ENCODE results near the gene SENP7. TPM values are rescaled to one million over a fixed set of nuclear protein-coding genes. Genes with fewer than 3 reads are reported as not detected.
"Not testable (repeated sequence)": the region's sequence is repeated elsewhere in the genome, so short reads cannot be mapped to it uniquely, and the experiment has no call there.

SENP7 gene
- total RNA-seq, 2 donors from 2014 or later = 18.9 to 34.4 TPM

DNA sequence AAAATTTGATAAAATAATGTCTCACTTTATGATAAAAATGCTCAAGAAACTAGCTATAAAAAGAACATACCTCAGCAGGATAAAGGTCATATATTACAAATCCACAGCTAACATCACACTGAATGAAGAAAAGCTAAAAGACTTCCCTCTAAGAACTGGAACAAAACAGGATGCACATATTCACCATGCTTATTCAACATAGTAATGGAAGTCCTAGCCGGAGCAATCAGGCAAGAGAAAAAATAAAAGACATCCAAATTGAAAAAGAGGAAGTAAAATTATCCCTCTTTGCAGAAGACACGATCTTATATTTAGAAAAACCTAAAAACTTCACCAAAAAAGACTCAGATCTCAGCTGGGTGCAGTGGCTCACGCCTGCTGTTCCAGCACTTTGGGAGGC lies 34.0 kb downstream of the SENP7 start:
- Mint-ChIP-seq H3K36me3 (peaks cover 19 to 40% of the 10 kb centered on the region in 2 donors), H3K27ac (peak overlapping the region in 1 of 2 donors; percentile 1), H3K9me3 (peaks cover 7 to 18% of the 10 kb centered on the region in 2 donors)
- DNase-seq (ENCODE audit: low spot score in 2 of 2) (no peak), ATAC-seq (no peak)

DNA sequence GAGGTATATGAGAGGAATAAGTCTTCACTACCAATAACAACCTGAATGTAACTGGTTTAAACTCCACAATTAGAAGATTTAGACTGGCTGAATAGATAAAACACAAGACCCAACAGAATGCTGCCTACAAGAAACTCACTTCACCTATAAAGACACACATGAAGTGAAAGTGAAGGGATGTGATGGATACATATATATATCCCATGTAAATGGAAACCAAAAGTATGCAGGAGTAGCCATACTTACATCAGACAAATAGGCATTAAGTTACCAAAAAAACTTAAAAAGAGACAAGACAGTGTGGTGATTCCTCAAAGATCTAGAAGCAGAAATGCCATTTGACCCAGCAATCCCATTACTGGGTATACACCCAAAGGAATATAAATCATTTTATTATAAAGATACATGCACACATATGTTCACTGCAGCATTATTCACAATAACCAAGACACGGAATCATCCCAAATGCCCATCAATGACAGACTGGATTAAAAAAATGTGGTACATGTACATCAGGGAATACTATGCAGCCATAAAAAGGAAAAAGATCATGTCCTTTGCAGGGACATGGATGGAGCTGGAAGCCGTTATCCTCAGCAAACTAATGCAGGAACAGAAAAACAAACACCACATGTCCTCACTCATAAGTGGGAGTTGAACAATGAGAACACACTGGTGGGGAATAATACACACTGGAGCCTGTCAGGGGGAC lies 38.0 kb downstream of the SENP7 start:
- not testable (repeated sequence) for ATAC-seq; DNase-seq (ENCODE audit: low spot score in 2 of 2); H3K27ac Mint-ChIP-seq
- Mint-ChIP-seq H3K36me3 (peaks cover 23 to 44% of the 10 kb centered on the region in 2 donors), H3K9me3 (peaks cover 4 to 20% of the 10 kb centered on the region in 2 donors)

- not testable (repeated sequence) for ATAC-seq; DNase-seq (ENCODE audit: low spot score in 2 of 2)
- Mint-ChIP-seq H3K27ac (peak overlapping the region in 1 of 2 donors; percentile 4), H3K36me3 (peaks cover 21 to 31% of the 10 kb centered on the region in 2 donors), H3K9me3 (peaks cover 11 to 21% of the 10 kb centered on the region in 2 donors)
These were observed 44.3 kb downstream of the SENP7 start for GRCh38 chr3:101468676-101469075.

- not testable (repeated sequence) for ATAC-seq; DNase-seq (ENCODE audit: low spot score in 2 of 2)
- Mint-ChIP-seq H3K9me3 (peaks cover 11 to 21% of the 10 kb centered on the region in 2 donors), H3K36me3 (peaks cover 21 to 31% of the 10 kb centered on the region in 2 donors), H3K27ac (peak overlapping the region; percentile 77 to 84)
These were observed 45.7 kb downstream of the SENP7 start for GRCh38 chr3:101467310-101467663.

- DNase-seq (ENCODE audit: low spot score in 2 of 2) = peak; percentile 65 to 73
- Mint-ChIP-seq H3K9me3 (peaks cover 11 to 21% of the 10 kb centered on the region in 2 donors), H3K27ac (peak overlapping the region; percentile 77 to 84), H3K36me3 (peaks cover 21 to 32% of the 10 kb centered on the region in 2 donors)
- ATAC-seq = peak; percentile 69 to 89
These were observed 46.3 kb downstream of the SENP7 start for GRCh38 chr3:101466465-101467309.

- Mint-ChIP-seq H3K9me3 (peaks cover 11 to 13% of the 10 kb centered on the region in 2 donors), H3K36me3 (peaks cover 12 to 33% of the 10 kb centered on the region in 2 donors), H3K27ac (no peak overlapping the region)
- no peak for ATAC-seq
- DNase-seq (ENCODE audit: low spot score in 2 of 2) = no peak
These were observed 48.8 kb downstream of the SENP7 start for GRCh38 chr3:101464235-101464634.

DNA sequence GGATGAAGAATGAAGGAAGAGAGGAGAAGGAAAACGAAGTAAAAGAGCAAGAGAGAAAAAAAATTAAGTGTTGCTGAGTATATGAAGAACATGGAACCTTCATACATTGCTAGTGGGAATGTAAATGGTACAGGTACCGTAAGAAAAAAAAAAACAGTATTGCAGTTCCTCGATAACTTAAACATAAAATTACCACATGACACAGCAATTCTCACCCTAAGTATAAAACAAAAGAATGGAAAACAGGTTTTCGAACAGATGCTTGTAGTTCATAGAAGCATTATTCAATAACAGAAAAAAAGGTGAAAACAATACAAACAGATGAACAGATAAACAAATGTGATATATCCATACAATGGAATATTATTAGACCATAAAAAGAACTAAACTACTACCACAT lies 51.6 kb downstream of the SENP7 start:
- Mint-ChIP-seq H3K36me3 (peaks cover 5 to 15% of the 10 kb centered on the region in 2 donors), H3K27ac (no peak overlapping the region), H3K9me3 (peaks cover 0 to 4% of the 10 kb centered on the region in 2 donors)
- DNase-seq (ENCODE audit: low spot score in 2 of 2) (no peak), ATAC-seq (no peak)

GRCh38 chr3:101458387-101458786 lies 54.6 kb downstream of the SENP7 start:
- peaks cover 0 to 4% of the 10 kb centered on the region in 2 donors for H3K9me3 Mint-ChIP-seq
- H3K36me3 Mint-ChIP-seq = peaks cover 5 to 22% of the 10 kb centered on the region in 2 donors
- no peak for DNase-seq (ENCODE audit: low spot score in 2 of 2)
- H3K27ac Mint-ChIP-seq = no peak overlapping the region
- ATAC-seq = no peak

DNA sequence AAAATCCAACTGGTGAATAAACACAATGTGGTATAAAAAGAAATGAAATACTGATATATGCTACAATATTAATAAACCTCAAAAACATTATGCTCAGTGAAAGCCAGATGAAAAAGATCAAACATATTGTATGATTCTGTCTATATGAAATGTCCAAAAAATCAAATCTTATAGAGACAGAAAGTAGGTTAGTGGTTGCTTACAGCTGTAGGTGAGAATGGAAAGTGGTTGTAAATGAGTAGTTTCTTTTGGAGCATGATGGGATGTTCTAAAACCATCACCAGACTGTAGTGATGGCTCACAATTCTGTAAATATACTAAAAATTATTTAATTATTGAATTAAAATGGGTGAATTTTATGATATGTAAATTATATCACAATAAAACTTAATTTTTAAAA lies 58.4 kb downstream of the SENP7 start:
- DNase-seq (ENCODE audit: low spot score in 2 of 2) (no peak), ATAC-seq (peak in 1 of 2 donors; percentile 60)
- Mint-ChIP-seq H3K36me3 (peaks cover 7 to 15% of the 10 kb centered on the region in 2 donors), H3K27ac (no peak overlapping the region), H3K9me3 (peaks cover 6 to 7% of the 10 kb centered on the region in 2 donors)

GRCh38 chr3:101453961-101454360 lies 59.1 kb downstream of the SENP7 start:
- DNase-seq (ENCODE audit: low spot score in 2 of 2) = no peak
- Mint-ChIP-seq H3K27ac (no peak overlapping the region), H3K36me3 (peaks cover 9 to 18% of the 10 kb centered on the region in 2 donors), H3K9me3 (peaks cover 7 to 9% of the 10 kb centered on the region in 2 donors)
- no peak for ATAC-seq

GRCh38 chr3:101438641-101439040 lies 74.4 kb downstream of the SENP7 start:
- not testable (repeated sequence) for ATAC-seq, H3K27ac Mint-ChIP-seq

DNA sequence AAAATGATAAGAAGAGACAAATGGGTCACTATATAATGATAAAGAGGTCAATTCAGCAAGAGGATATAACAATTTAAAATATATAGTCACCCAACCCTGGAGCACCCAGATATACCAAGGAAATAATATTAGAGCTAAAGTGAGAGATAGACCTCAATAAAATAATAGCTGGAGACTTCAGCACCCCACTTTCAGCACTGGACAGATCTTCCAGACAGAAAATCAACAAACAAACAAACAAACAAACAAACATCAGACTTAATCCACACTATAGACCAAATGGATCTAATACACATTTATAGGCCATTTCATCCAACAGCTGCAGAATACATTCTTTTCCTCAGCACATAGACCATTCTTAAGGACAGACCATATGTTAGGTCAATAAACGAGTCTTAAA lies 79.4 kb downstream of the SENP7 start:
- Mint-ChIP-seq H3K9me3 (peaks cover 21 to 24% of the 10 kb centered on the region in 2 donors), H3K36me3 (peaks cover 18 to 28% of the 10 kb centered on the region in 2 donors), H3K27ac (no peak overlapping the region)
- no peak for DNase-seq (ENCODE audit: low spot score in 2 of 2)
- ATAC-seq = no peak

More at GRCh38 chr3:101438641-101439040, 74.4 kb downstream of the SENP7 start:
- Mint-ChIP-seq H3K9me3 (peaks cover 8 to 15% of the 10 kb centered on the region in 2 donors), H3K36me3 (peaks cover 16 to 19% of the 10 kb centered on the region in 2 donors)
- not testable (repeated sequence) for DNase-seq (ENCODE audit: low spot score in 2 of 2)

DNA sequence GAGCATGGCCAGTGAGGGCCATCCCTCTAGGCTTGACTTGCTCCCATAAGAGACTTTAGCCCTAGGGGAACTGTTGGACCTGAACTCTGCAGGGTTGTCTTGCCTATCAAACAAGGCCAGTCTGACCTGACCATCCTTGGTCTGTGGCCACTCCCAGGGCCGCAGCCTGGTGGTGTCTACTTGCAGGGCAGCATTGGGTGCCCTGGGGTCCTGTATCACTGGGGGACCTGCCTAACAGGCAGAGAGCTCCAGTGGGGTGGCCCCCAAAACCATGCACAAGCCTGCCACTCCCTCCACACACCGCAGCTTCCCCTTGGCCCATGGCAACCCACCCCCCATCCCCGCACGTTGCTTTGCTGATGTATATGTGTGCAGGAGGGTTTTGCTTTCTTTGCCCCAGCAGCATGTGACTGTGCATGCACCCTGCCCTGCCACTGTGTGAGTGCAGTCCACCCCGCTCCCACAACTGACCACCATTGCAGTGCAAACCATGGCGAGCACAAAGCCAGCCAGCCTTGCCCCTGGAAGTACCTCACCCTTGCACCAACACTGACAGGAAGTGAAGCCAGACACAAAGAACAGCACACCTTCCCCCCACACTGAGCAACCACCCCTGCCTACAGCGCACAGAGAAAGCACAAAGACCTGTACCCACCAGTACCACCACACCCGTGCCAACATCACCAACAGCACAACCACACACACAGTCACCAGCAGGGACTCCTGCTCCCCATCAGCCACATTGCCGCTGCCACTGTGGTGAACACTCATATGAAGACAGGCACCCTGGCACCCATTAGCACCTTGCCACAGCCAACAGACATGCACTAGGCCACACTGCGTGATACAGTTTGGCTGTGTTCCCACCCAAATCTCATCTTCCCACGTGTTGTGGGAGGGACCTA lies 88.8 kb downstream of the SENP7 start:
- Mint-ChIP-seq H3K27ac (peak overlapping the region; percentile 22 to 25), H3K9me3 (peaks cover 7 to 28% of the 10 kb centered on the region in 2 donors), H3K36me3 (peaks cover 5 to 38% of the 10 kb centered on the region in 2 donors)
- ATAC-seq (peak; percentile 51 to 85), DNase-seq (ENCODE audit: low spot score in 2 of 2) (no peak)

DNA sequence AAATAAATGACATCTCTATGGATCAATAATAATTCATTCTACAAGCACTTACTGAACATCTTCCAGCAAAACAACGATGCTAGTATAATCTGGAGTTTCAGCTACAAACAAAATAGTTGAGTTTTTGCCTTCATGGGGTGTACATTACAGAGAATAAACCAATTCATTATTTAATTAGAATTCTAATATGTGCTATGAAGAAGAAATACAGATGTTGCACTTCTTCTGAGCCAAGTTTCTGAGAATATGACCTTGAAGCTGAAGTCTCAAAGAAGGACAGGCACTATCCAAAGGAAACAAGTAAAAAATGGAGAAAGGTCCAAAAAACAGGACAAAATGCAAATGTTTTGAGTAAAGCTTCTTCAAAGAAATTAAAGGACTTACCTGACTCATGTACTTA lies 94.2 kb downstream of the SENP7 start:
- ATAC-seq (no peak), DNase-seq (ENCODE audit: low spot score in 2 of 2) (no peak)
- H3K9me3 Mint-ChIP-seq = peaks cover 0 to 6% of the 10 kb centered on the region in 2 donors
- peaks cover 0 to 5% of the 10 kb centered on the region in 2 donors for H3K36me3 Mint-ChIP-seq
- peak overlapping the region in 1 of 2 donors; percentile 1 for H3K27ac Mint-ChIP-seq

DNA sequence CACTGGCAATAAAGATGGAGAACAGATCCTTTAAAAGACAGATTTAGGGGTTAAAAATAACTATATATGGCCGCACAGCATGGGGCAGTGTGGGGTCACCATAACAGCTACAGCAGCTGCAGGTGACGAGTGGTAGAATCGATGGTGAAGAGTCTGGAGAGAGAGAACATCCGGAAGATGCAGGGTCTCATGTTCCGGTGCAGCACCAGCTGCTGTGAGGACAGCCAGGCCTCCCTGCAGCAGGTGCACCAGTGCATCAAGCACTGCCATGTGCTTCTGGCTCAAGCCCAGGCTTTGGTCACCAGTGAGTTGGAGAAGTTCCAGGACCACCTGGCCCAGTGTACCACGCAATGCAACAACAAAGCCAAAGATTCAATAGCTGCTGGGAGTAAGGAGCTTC lies 98.9 kb downstream of the SENP7 start:
- peaks cover 14 to 20% of the 10 kb centered on the region in 2 donors for H3K36me3 Mint-ChIP-seq
- DNase-seq (ENCODE audit: low spot score in 2 of 2) (no peak), ATAC-seq (no peak)
- peaks cover 9 to 11% of the 10 kb centered on the region in 2 donors for H3K9me3 Mint-ChIP-seq
- peak overlapping the region in 1 of 2 donors; percentile 12 for H3K27ac Mint-ChIP-seq

- no peak for DNase-seq (ENCODE audit: low spot score in 2 of 2)
- Mint-ChIP-seq H3K27ac (peak overlapping the region in 1 of 2 donors; percentile 12), H3K36me3 (peaks cover 18 to 25% of the 10 kb centered on the region in 2 donors), H3K9me3 (peaks cover 14% of the 10 kb centered on the region in 2 donors)
- no peak for ATAC-seq
These were observed 99.4 kb downstream of the SENP7 start for GRCh38 chr3:101413656-101414055.
